Measurements from ENCODE around the gene GNB1L.

DNA sequence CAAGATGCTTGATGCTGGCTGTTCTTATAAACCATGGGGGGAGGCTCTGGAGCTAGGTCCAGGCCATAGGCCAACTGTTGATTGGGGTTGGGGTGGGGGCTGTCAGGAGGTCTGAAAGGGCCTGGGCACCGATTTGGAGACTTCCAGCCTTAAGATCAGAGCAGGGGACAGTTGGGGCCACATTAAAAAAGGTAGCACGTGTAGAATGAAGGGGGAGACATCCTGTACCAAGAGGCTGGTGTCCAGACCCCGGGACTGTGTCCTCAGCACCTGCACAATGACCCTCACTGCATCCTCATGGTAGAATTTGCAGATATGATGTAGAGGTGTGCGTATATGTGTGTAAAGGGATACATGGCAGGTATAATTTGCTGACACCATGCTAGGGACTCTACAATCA lies 106.5 kb downstream of the GNB1L start:
- TF ChIP-seq, protein P1, sequence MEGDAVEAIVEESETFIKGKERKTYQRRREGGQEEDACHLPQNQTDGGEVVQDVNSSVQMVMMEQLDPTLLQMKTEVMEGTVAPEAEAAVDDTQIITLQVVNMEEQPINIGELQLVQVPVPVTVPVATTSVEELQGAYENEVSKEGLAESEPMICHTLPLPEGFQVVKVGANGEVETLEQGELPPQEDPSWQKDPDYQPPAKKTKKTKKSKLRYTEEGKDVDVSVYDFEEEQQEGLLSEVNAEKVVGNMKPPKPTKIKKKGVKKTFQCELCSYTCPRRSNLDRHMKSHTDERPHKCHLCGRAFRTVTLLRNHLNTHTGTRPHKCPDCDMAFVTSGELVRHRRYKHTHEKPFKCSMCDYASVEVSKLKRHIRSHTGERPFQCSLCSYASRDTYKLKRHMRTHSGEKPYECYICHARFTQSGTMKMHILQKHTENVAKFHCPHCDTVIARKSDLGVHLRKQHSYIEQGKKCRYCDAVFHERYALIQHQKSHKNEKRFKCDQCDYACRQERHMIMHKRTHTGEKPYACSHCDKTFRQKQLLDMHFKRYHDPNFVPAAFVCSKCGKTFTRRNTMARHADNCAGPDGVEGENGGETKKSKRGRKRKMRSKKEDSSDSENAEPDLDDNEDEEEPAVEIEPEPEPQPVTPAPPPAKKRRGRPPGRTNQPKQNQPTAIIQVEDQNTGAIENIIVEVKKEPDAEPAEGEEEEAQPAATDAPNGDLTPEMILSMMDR (IDR thresholded peaks at IDR 0.05; ENCODE audit: insufficient read depth, low read length): no peak
- TF ChIP-seq SPI1 (IDR thresholded peaks at IDR 0.05; ENCODE audit: borderline replicate concordance, low read depth) (no peak), POLR2AphosphoS5 (IDR thresholded peaks at IDR 0.05; ENCODE audit: low read depth) (no peak), GABPA (IDR thresholded peaks at IDR 0.05; ENCODE audit: low read depth) (no peak)
